ENCODE measurements around the gene ARMC9. TPM values are rescaled to one million over a fixed set of nuclear protein-coding genes. Genes with fewer than 3 reads are reported as not detected.

The ARMC9 gene
- total RNA-seq, 1 experiment from 2014 or later: 3.3 TPM

- intact Hi-C loops (cut with micrococcal nuclease; ENCODE audit: unreplicated experiment): no loop called here
- Mint-ChIP-seq H3K4me1 (ENCODE audit: low read depth, unreplicated experiment) (no peaks in the 10 kb centered on the region), H3K36me3 (ENCODE audit: insufficient read depth, unreplicated experiment) (peaks cover 31% of the 10 kb centered on the region), H3K4me3 (ENCODE audit: unreplicated experiment) (no peak overlapping the region), H3K27me3 (ENCODE audit: insufficient read depth, unreplicated experiment) (no peaks in the 10 kb centered on the region), H3K27ac (ENCODE audit: unreplicated experiment) (no peak overlapping the region), H3K9me3 (ENCODE audit: unreplicated experiment) (no peaks in the 10 kb centered on the region)
- Histone ChIP-seq H3K4me1 (peaks cover 6% of the 10 kb centered on the region; the same call in 1 of the 2 replicates), H3K27me3 (replicated peaks; ENCODE audit: control insufficient read depth, insufficient read depth, low read length) (no peaks in the 10 kb centered on the region), H3K36me3 (ENCODE audit: control insufficient read depth, insufficient read depth, low read length) (no peaks in the 10 kb centered on the region; the same call in 1 of the 2 replicates), H3K4me3 (ENCODE audit: low read depth, low read length) (no peak overlapping the region), H3K9me3 (no peaks in the 10 kb centered on the region)
- CTCF ChIA-PET: no interaction called here
- no peak for TF ChIP-seq CTCF (IDR thresholded peaks at IDR 0.05; ENCODE audit: insufficient read depth in 1 of 2, low read depth in 1 of 2, low read length in 1 of 2, severe bottlenecking in 1 of 2, unreplicated experiment in 1 of 2)
- no TSS peak for BruUV-seq (replicated peaks)
- no peak for DNase-seq
- POLR2A ChIA-PET: no interaction called here
These were observed 37.7 kb upstream of the ARMC9 start for GRCh38 chr2:231160701-231161100.

GRCh38 chr2:231161252-231161839, 37.1 kb upstream of the ARMC9 start:
- H3K4me3 Mint-ChIP-seq (ENCODE audit: unreplicated experiment): no peak overlapping the region
- intact Hi-C loops (cut with micrococcal nuclease; ENCODE audit: unreplicated experiment): no loop called here
- no peak for DNase-seq
- no peaks in the 10 kb centered on the region for H3K27me3 Mint-ChIP-seq (ENCODE audit: insufficient read depth, unreplicated experiment)
- H3K27ac Mint-ChIP-seq (ENCODE audit: unreplicated experiment): no peak overlapping the region
- no peaks in the 10 kb centered on the region; the same call in 1 of the 2 replicates for H3K36me3 ChIP-seq (ENCODE audit: control insufficient read depth, insufficient read depth, low read length)
- H3K4me1 Mint-ChIP-seq (ENCODE audit: low read depth, unreplicated experiment): no peaks in the 10 kb centered on the region
- TF ChIP-seq CTCF (IDR thresholded peaks at IDR 0.05; ENCODE audit: insufficient read depth in 1 of 2, low read depth in 1 of 2, low read length in 1 of 2, severe bottlenecking in 1 of 2, unreplicated experiment in 1 of 2): no peak
- H3K36me3 Mint-ChIP-seq (ENCODE audit: insufficient read depth, unreplicated experiment): peaks cover 30% of the 10 kb centered on the region
- CTCF ChIA-PET: no interaction called here
- no peak overlapping the region for H3K4me3 ChIP-seq (ENCODE audit: low read depth, low read length)
- POLR2A ChIA-PET: no interaction called here
- peaks cover 8% of the 10 kb centered on the region; the same call in 1 of the 2 replicates for H3K4me1 ChIP-seq
- no peaks in the 10 kb centered on the region for H3K27me3 ChIP-seq (replicated peaks; ENCODE audit: control insufficient read depth, insufficient read depth, low read length)
- no peaks in the 10 kb centered on the region for H3K9me3 Mint-ChIP-seq (ENCODE audit: unreplicated experiment)
- no peaks in the 10 kb centered on the region for H3K9me3 ChIP-seq
- BruUV-seq (replicated peaks): no TSS peak

- H3K36me3 ChIP-seq (ENCODE audit: control insufficient read depth, insufficient read depth, low read length): no peaks in the 10 kb centered on the region; the same call in 1 of the 2 replicates
- TF ChIP-seq CTCF (IDR thresholded peaks at IDR 0.05; ENCODE audit: insufficient read depth in 1 of 2, low read depth in 1 of 2, low read length in 1 of 2, severe bottlenecking in 1 of 2, unreplicated experiment in 1 of 2): no peak
These were observed 36.5 kb upstream of the ARMC9 start for GRCh38 chr2:231161877-231162329.

More at GRCh38 chr2:231161877-231162329, 36.5 kb upstream of the ARMC9 start:
- intact Hi-C loops (cut with micrococcal nuclease; ENCODE audit: unreplicated experiment): no loop called here
- peaks cover 8% of the 10 kb centered on the region; the same call in 1 of the 2 replicates for H3K4me1 ChIP-seq
- no peak overlapping the region for H3K4me3 ChIP-seq (ENCODE audit: low read depth, low read length)
- ChIA-PET CTCF (no interaction called here), POLR2A (no interaction called here)
- no peaks in the 10 kb centered on the region for H3K27me3 ChIP-seq (replicated peaks; ENCODE audit: control insufficient read depth, insufficient read depth, low read length)
- H3K4me3 Mint-ChIP-seq (ENCODE audit: unreplicated experiment): no peak overlapping the region
- no peak for DNase-seq
- peaks cover 33% of the 10 kb centered on the region for H3K36me3 Mint-ChIP-seq (ENCODE audit: insufficient read depth, unreplicated experiment)
- H3K4me1 Mint-ChIP-seq (ENCODE audit: low read depth, unreplicated experiment): no peaks in the 10 kb centered on the region
- no peaks in the 10 kb centered on the region for H3K9me3 Mint-ChIP-seq (ENCODE audit: unreplicated experiment)
- H3K27ac Mint-ChIP-seq (ENCODE audit: unreplicated experiment): no peak overlapping the region
- no peaks in the 10 kb centered on the region for H3K9me3 ChIP-seq
- no peaks in the 10 kb centered on the region for H3K27me3 Mint-ChIP-seq (ENCODE audit: insufficient read depth, unreplicated experiment)
- no TSS peak for BruUV-seq (replicated peaks)
